DND-41 (cell line): ENCODE results near the gene OTX2.

Source experiments
- ATAC-seq: fragments of 200-7000 bp; cut with Tn5 transposase; 3 replicates; pipeline ENCODE4 v1.9.1; 2021; ENCODE audit warnings: low read depth; ENCODE audit not compliant: insufficient read depth
- DNase-seq: peaks from one replicate; pipeline ENCODE4 v3.0.0-alpha.2; 2020
- H2AFZ ChIP-seq: 2 replicates; pipeline ENCODE4 v1.6.0; 2012; ENCODE audit warnings: low read depth, low read length
- H3K27ac ChIP-seq: 2 replicates; pipeline ENCODE4 v1.5.1; 2012; ENCODE audit warnings: low read length, inconsistent platforms
- H3K27me3 ChIP-seq: fragments of 200-600 bp; sonication (generic); 2 replicates; pipeline ENCODE4 v1.6.0; 2012; ENCODE audit warnings: low read length, mild to moderate bottlenecking, inconsistent platforms; ENCODE audit not compliant: insufficient read depth, poor library complexity
- H3K36me3 ChIP-seq: 2 replicates; pipeline ENCODE4 v1.5.1; 2012; ENCODE audit warnings: low read length, inconsistent platforms; ENCODE audit not compliant: insufficient read depth
- H3K4me1 ChIP-seq: 2 replicates; pipeline ENCODE4 v1.5.1; 2012; ENCODE audit warnings: mild to moderate bottlenecking, low read length; ENCODE audit not compliant: insufficient read depth
- H3K4me2 ChIP-seq: 2 replicates; pipeline ENCODE4 v1.6.0; 2012; ENCODE audit warnings: mild to moderate bottlenecking, moderate library complexity, low read length, inconsistent platforms; ENCODE audit not compliant: insufficient read depth
- H3K4me3 ChIP-seq, 2 experiments: fragments of 200-600 bp in 1 of 2; shearing (Covaris generic) in 1 of 2; 2 replicates each; pipeline ENCODE4 v1.5.1; 2012 to 2016; ENCODE audit warnings: inconsistent platforms in 2 of 2, low read length in 2 of 2, mild to moderate bottlenecking in 2 of 2, low read depth in 1 of 2, moderate library complexity in 1 of 2
- H3K79me2 ChIP-seq: 2 replicates; pipeline ENCODE4 v1.6.0; 2012; ENCODE audit warnings: low read length, inconsistent platforms; ENCODE audit not compliant: insufficient read depth
- H3K9ac ChIP-seq: 2 replicates; pipeline ENCODE4 v1.6.0; 2012; ENCODE audit warnings: low read depth, mild to moderate bottlenecking, inconsistent platforms, low read length, moderate library complexity
- H3K9me3 ChIP-seq: 2 replicates; pipeline ENCODE4 v1.5.1; 2012; ENCODE audit warnings: low read length, moderate library complexity, mild to moderate bottlenecking, inconsistent platforms; ENCODE audit not compliant: insufficient read depth, severe bottlenecking
- H4K20me1 ChIP-seq: 2 replicates; pipeline ENCODE4 v1.6.0; 2012; ENCODE audit warnings: low read length; ENCODE audit not compliant: insufficient read depth
- CTCF ChIP-seq: IDR thresholded peaks from 2 replicates; pipeline ENCODE4 v1.5.1; 2012; ENCODE audit warnings: borderline replicate concordance, low read length, moderate library complexity, mild to moderate bottlenecking; ENCODE audit not compliant: poor library complexity, severe bottlenecking; ENCODE audit errors: extremely low read depth
- EZH2 ChIP-seq: IDR thresholded peaks from 3 replicates; pipeline ENCODE4 v1.6.1; 2012; ENCODE audit warnings: borderline replicate concordance, low read depth, mild to moderate bottlenecking, moderate library complexity, low read length, inconsistent platforms; ENCODE audit not compliant: severe bottlenecking

The OTX2 gene

DNA sequence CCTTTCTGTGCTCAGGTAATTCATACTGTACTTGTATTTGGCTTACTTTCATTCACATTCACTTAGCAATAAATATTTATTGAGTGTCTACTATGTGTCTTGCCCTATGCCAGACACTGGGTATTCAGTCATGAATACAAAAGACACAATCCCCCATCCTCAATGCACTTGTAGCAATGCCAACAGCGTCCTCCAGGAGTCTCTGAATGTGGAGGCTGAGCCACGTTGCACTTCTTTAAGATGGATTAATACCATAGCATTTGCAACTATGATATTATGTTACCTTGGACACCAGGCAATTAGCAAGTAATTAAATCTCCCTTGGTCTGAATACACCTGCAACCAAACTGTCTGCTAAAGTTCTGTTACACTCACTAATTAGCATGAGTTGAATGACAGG is 58.8 kb downstream of the OTX2 start:
- H3K27me3 ChIP-seq: peaks cover 8% of the 10 kb centered on the region
- no peaks in the 10 kb centered on the region for H3K9me3 ChIP-seq
- TF ChIP-seq CTCF (peak; percentile 11), EZH2 (no peak)
- H3K9ac ChIP-seq: no peak overlapping the region
- no peak overlapping the region for H2AFZ ChIP-seq
- no peaks in the 10 kb centered on the region for H4K20me1 ChIP-seq
- no peaks in the 10 kb centered on the region for H3K79me2 ChIP-seq
- no peak overlapping the region for H3K4me3 ChIP-seq
- no peak overlapping the region for H3K27ac ChIP-seq
- ATAC-seq (no peak), DNase-seq (no peak)
- H3K36me3 ChIP-seq: no peaks in the 10 kb centered on the region
- H3K4me2 ChIP-seq: no peak overlapping the region
- no peaks in the 10 kb centered on the region for H3K4me1 ChIP-seq
